Ascending aorta (tissue), 2 donors: Measurements from ENCODE around the gene MNDA. TPM values are rescaled to one million over a fixed set of nuclear protein-coding genes. Genes with fewer than 3 reads are reported as not detected.

ENCODE experiments used
- DNase-seq, 2 donors: peaks; one replicate each; pipeline ENCODE4 v3.0.0-alpha.2; 2019; ENCODE audit warnings: low spot score in 2 of 2
- H3K27ac ChIP-seq, 2 donors: fragments of 200-600 bp; sonication (generic); one replicate each; pipeline ENCODE4 v1.5.1; 2016 to 2017; ENCODE audit warnings: mild to moderate bottlenecking in 1 of 2
- H3K27me3 ChIP-seq: fragments of 200-600 bp; sonication (generic); one replicate; pipeline ENCODE4 v1.5.1; 2017
- H3K36me3 ChIP-seq, 2 donors: fragments of 200-600 bp; sonication (generic); one replicate each; pipeline ENCODE4 v1.5.1; 2016
- H3K4me1 ChIP-seq, 2 donors: fragments of 200-600 bp; sonication (generic); one replicate each; pipeline ENCODE4 v1.5.1; 2016 to 2017; ENCODE audit warnings: mild to moderate bottlenecking in 1 of 2
- H3K4me3 ChIP-seq, 2 donors: fragments of 200-600 bp; sonication (generic); one replicate each; pipeline ENCODE4 v1.5.1; 2016 to 2017; ENCODE audit warnings: mild to moderate bottlenecking in 1 of 2
- H3K9me3 ChIP-seq, 2 donors: fragments of 200-600 bp; sonication (generic); one replicate each; pipeline ENCODE4 v1.5.1; 2016
- intact Hi-C: fragments of 100-400 bp; cut with DNase I; formaldehyde crosslinking; loops from one replicate; pipeline ENCODE4 v1.15.1; 2023
- total RNA-seq: library from RNA; depleted of rRNA; stranded (reverse); fragments of >200 nt; gene quantifications from one replicate; pipeline ENCODE4 v1.1.0, GENCODE V29; 2016
- TF ChIP-seq, protein P1 (sequence below), 3 experiments: fragments of 200-600 bp in 2 of 3; fragments of 450-650 bp in 1 of 3; sonication (generic) in 2 of 3; IDR thresholded peaks; one replicate each; pipeline ENCODE4 v1.5.1; 2016 to 2019; ENCODE audit warnings: antibody characterized with exemption in 3 of 3, mild to moderate bottlenecking in 1 of 3, moderate library complexity in 1 of 3

Gene MNDA
- total RNA-seq, 1 donor from 2014 or later: 3.5 TPM

- Histone ChIP-seq H3K4me3 (no peak overlapping the region), H3K4me1 (no peaks in the 10 kb centered on the region), H3K36me3 (no peaks in the 10 kb centered on the region), H3K27ac (no peak overlapping the region), H3K9me3 (no peaks in the 10 kb centered on the region), H3K27me3 (no peaks in the 10 kb centered on the region)
- DNase-seq: no peak
- intact Hi-C loops: no loop called here
- TF ChIP-seq, protein P1, sequence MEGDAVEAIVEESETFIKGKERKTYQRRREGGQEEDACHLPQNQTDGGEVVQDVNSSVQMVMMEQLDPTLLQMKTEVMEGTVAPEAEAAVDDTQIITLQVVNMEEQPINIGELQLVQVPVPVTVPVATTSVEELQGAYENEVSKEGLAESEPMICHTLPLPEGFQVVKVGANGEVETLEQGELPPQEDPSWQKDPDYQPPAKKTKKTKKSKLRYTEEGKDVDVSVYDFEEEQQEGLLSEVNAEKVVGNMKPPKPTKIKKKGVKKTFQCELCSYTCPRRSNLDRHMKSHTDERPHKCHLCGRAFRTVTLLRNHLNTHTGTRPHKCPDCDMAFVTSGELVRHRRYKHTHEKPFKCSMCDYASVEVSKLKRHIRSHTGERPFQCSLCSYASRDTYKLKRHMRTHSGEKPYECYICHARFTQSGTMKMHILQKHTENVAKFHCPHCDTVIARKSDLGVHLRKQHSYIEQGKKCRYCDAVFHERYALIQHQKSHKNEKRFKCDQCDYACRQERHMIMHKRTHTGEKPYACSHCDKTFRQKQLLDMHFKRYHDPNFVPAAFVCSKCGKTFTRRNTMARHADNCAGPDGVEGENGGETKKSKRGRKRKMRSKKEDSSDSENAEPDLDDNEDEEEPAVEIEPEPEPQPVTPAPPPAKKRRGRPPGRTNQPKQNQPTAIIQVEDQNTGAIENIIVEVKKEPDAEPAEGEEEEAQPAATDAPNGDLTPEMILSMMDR (IDR thresholded peaks at IDR 0.05): no peak
Measured at GRCh38 chr1:158819461-158820443, 11.4 kb upstream of the MNDA start.

DNA sequence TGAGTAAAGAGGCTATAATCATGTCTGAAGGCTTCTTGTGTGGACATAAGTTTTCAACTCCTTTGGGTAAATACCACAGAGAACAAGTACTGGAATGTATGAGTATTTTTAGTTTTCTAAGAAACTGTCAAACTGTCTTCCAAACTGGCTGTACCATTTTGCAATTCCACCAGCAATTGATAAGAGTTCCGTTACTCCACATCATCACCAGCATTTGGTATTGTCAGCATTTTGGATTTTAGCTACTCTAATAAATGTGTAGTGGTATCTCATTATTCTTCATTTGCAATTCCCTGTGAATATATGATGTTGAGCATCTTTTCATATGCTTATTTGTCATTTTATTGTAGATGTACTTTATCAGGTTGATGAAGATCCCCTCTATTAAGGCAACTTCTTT is 9.4 kb upstream of the MNDA start:
- Histone ChIP-seq H3K9me3 (no peaks in the 10 kb centered on the region), H3K27me3 (no peaks in the 10 kb centered on the region), H3K27ac (no peak overlapping the region), H3K36me3 (no peaks in the 10 kb centered on the region), H3K4me3 (no peak overlapping the region), H3K4me1 (no peaks in the 10 kb centered on the region)
- TF ChIP-seq, protein P1 (IDR thresholded peaks at IDR 0.05): no peak
- intact Hi-C loops: no loop called here
- no peak for DNase-seq

DNA sequence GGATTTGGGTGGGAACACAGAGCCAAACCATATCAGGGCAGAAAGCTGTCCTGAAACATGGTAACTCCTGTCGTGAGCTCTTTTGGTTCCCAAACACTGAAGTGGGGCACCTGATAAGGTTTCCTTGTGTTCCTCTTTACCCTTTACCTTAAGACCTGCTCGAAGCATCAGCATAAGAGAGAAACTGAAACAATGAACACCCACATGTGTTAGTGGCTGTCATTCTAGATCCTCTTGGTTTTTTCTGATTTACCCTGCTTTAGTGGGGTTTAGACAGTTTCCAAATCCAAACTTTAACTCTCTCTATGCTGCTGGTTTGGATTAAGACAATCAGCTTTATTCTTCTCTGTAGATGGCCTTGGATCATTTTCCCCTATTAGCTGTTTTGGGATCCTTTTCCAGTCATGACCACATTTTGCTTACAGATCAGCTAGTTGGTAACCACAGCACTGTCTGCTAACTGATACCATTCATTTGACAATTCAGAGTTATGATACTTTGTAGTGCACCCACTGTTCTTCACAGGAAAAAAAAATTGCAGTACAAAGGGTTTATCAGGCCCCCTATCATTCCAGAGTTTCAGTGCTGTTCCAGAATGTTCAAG is 975 bp upstream of the MNDA start:
- Histone ChIP-seq H3K27ac (no peak overlapping the region), H3K36me3 (no peaks in the 10 kb centered on the region), H3K9me3 (no peaks in the 10 kb centered on the region), H3K4me3 (no peak overlapping the region), H3K27me3 (no peaks in the 10 kb centered on the region), H3K4me1 (no peaks in the 10 kb centered on the region)
- DNase-seq: no peak
- TF ChIP-seq, protein P1 (IDR thresholded peaks at IDR 0.05): no peak
- intact Hi-C loops: no loop called here

DNA sequence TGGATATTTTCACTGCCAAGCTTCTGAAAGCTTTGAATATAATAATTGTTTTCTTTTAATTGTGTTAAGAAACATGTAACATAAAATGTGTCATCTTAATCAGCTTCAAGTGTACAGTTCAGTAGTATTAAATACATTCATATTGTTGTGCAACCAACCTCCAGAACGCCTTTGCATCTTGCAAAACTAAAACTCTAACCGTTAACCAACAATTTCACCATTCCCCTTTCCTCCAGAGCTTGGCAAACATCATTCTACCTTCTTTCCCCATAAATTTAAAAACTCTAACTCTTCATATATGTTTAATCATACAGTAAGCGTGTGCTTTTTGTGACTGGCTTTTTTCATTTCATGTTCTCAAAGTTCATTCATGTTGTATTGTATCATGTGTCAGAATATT is 2.1 kb downstream of the MNDA start:
- Histone ChIP-seq H3K9me3 (no peaks in the 10 kb centered on the region), H3K27ac (no peak overlapping the region), H3K4me1 (no peaks in the 10 kb centered on the region), H3K4me3 (no peak overlapping the region), H3K36me3 (no peaks in the 10 kb centered on the region), H3K27me3 (no peaks in the 10 kb centered on the region)
- DNase-seq: no peak
- TF ChIP-seq, protein P1 (IDR thresholded peaks at IDR 0.05): no peak
- intact Hi-C loops: no loop called here

- H3K27ac ChIP-seq: no peak overlapping the region
- TF ChIP-seq, protein P1 (IDR thresholded peaks at IDR 0.05): no peak
- no peaks in the 10 kb centered on the region for H3K4me1 ChIP-seq
- no peak for DNase-seq
- intact Hi-C loops: no loop called here
- no peaks in the 10 kb centered on the region for H3K36me3 ChIP-seq
- no peaks in the 10 kb centered on the region for H3K27me3 ChIP-seq
- H3K4me3 ChIP-seq: no peak overlapping the region
- H3K9me3 ChIP-seq: no peaks in the 10 kb centered on the region
Measured at GRCh38 chr1:158836038-158836437, 4.9 kb downstream of the MNDA start.
